Activated CD4-positive, CD25-positive, alpha-beta regulatory T cell (primary cell): ENCODE measurements around the gene NFE2L1.
"Not testable (repeated sequence)": the region's sequence is repeated elsewhere in the genome, so short reads cannot be mapped to it uniquely, and the experiment has no call there.

Experiments
- DNase-seq, 4 experiments: peaks; one replicate each; lab custom pipeline; 2025; lab: John Stamatoyannopoulos, UW

Gene NFE2L1

GRCh38 chr17:48068491-48068961 is 20.4 kb downstream of the NFE2L1 start:
- no peak for DNase-seq

GRCh38 chr17:48070195-48070594 is 22.0 kb downstream of the NFE2L1 start:
- DNase-seq, result no peak

GRCh38 chr17:48071654-48072053 is 23.5 kb downstream of the NFE2L1 start:
- DNase-seq, result no peak

- DNase-seq, result not testable (repeated sequence)
These were observed 24.7 kb downstream of the NFE2L1 start for GRCh38 chr17:48072811-48073210.

- not testable (repeated sequence) for DNase-seq
These were observed 25.5 kb downstream of the NFE2L1 start for GRCh38 chr17:48073566-48074094.

- DNase-seq, result peak; percentile 49 to 66 (median 50)
These were observed 26.3 kb downstream of the NFE2L1 start for GRCh38 chr17:48074322-48075081.

- DNase-seq, result not testable (repeated sequence)
These were observed 29.0 kb downstream of the NFE2L1 start for GRCh38 chr17:48077152-48077551.

GRCh38 chr17:48081858-48082257 is 33.7 kb downstream of the NFE2L1 start:
- DNase-seq, result no peak

GRCh38 chr17:48084932-48085331 is 36.8 kb downstream of the NFE2L1 start:
- DNase-seq, result no peak

- no peak for DNase-seq
These were observed 45.3 kb downstream of the NFE2L1 start for GRCh38 chr17:48093341-48094045.

GRCh38 chr17:48095611-48096010 is 47.5 kb downstream of the NFE2L1 start:
- no peak for DNase-seq

- no peak for DNase-seq
These were observed 52.0 kb downstream of the NFE2L1 start for GRCh38 chr17:48100160-48100559.

- DNase-seq, result no peak
These were observed 52.4 kb downstream of the NFE2L1 start for GRCh38 chr17:48100591-48101011.

GRCh38 chr17:48101012-48101720 is 53.0 kb downstream of the NFE2L1 start, which contains the start of gene CBX1:
TSS of gene CBX1 (minus strand) at chr17:48101478. CDS start at chr17:48077004, 24,474 bp downstream.
- peak; percentile 83 to 92 (median 90) for DNase-seq

GRCh38 chr17:48102043-48102750 is 54.0 kb downstream of the NFE2L1 start:
- no peak for DNase-seq

GRCh38 chr17:48102798-48103715 is 54.9 kb downstream of the NFE2L1 start:
- no peak for DNase-seq

- DNase-seq, result no peak
These were observed 56.3 kb downstream of the NFE2L1 start for GRCh38 chr17:48104440-48104839.

- DNase-seq, result no peak
These were observed 58.6 kb downstream of the NFE2L1 start for GRCh38 chr17:48106802-48107136.

GRCh38 chr17:48107137-48108055 is 59.2 kb downstream of the NFE2L1 start, which contains the start of gene SNX11:
TSS of gene SNX11 (plus strand) at chr17:48107766. CDS start at chr17:48112044, 4,278 bp downstream.
- DNase-seq, result peak; percentile 85 to 88 (median 86)
